HepG2 (cell line): ENCODE measurements around the gene PIK3R4. TPM values are rescaled to one million over a fixed set of nuclear protein-coding genes. Genes with fewer than 3 reads are reported as not detected.

ENCODE experiments used
- ATAC-seq: fragments of 200-7000 bp; cut with Tn5 transposase; 3 replicates; pipeline ENCODE4 v1.9.1; 2020; ENCODE audit warnings: mild to moderate bottlenecking, moderate library complexity
- BruUV-seq: library from RNA; stranded (reverse); fragments of 400-500 nt; replicated peaks from 2 replicates; lab custom pipeline; 2021; lab: Mats Ljungman, UMichigan
- CTCF ChIA-PET: fragments of 300-600 bp; formaldehyde crosslinking; extraction: SDS; loops from one replicate; lab custom pipeline; 2021; ENCODE audit warnings: low total read pairs, inconsistent platforms, low intra/inter-chr PET ratio; lab: Yijun Ruan, JAX
- POLR2A ChIA-PET: fragments of 350-600 bp; sonication (Branson Sonifier 250); formaldehyde crosslinking; loops from one replicate; lab custom pipeline; 2020; ENCODE audit warnings: antibody characterized with exemption, inconsistent platforms; lab: Yijun Ruan, JAX
- DNase-seq: peaks from one replicate; pipeline ENCODE4 v3.0.0-alpha.2; 2015; ENCODE audit warnings: low spot score
- FAIRE-seq: peaks from 3 replicates; lab custom pipeline; 2011; peaks lifted over from hg19 to GRCh38; lab: Jason Lieb, UNC
- H2AFZ ChIP-seq: one replicate; pipeline ENCODE4 v1.6.1; 2011; ENCODE audit warnings: low read length, inconsistent platforms
- H3K27ac ChIP-seq: fragments of 300-600 bp; 3 replicates; pipeline ENCODE4 v1.8.0; 2011; ENCODE audit warnings: mixed run types, mild to moderate bottlenecking, mixed read lengths, low read length, inconsistent platforms; ENCODE audit not compliant: insufficient read depth; ENCODE audit errors: extremely low read length
- H3K27me3 ChIP-seq, 2 experiments: fragments of 200-600 bp in 1 of 2; 2 replicates in 1 of 2; 3 replicates in 1 of 2; pipeline versions ENCODE4 v1.6.0 to v1.8.0; 2011; ENCODE audit warnings: low read length in 2 of 2, mild to moderate bottlenecking in 2 of 2, moderate library complexity in 2 of 2, inconsistent platforms in 1 of 2; ENCODE audit not compliant: insufficient read depth in 2 of 2, control insufficient read depth in 1 of 2
- H3K36me3 ChIP-seq, 2 experiments: fragments of 200-600 bp in 1 of 2; replicated peaks in 1 of 2; 2 replicates in 1 of 2; 3 replicates in 1 of 2; pipeline versions ENCODE4 v1.5.1 to v1.8.0; 2011; ENCODE audit warnings: low read length in 2 of 2, inconsistent platforms in 1 of 2; ENCODE audit not compliant: insufficient read depth in 2 of 2, control insufficient read depth in 1 of 2
- H3K4me1 ChIP-seq: 2 replicates; pipeline ENCODE4 v1.5.1; 2012; ENCODE audit warnings: low read length, inconsistent platforms; ENCODE audit not compliant: insufficient read depth
- H3K4me2 ChIP-seq: 2 replicates; pipeline ENCODE4 v1.6.0; 2011; ENCODE audit warnings: low read depth, low read length, inconsistent platforms
- H3K4me3 ChIP-seq, 3 experiments: fragments of 200-600 bp in 1 of 3; sonication (generic), shearing (Covaris generic) in 1 of 3; replicated peaks in 1 of 3; 2 replicates each; pipeline ENCODE4 v1.5.1; 2011 to 2016; ENCODE audit warnings: low read length in 3 of 3, inconsistent platforms in 2 of 3, low read depth in 2 of 3, mild to moderate bottlenecking in 2 of 3, control low read depth in 1 of 3, mixed read lengths in 1 of 3; ENCODE audit not compliant: insufficient read depth in 1 of 3
- H3K79me2 ChIP-seq: one replicate; pipeline ENCODE4 v1.6.1; 2011; ENCODE audit warnings: low read length, inconsistent platforms; ENCODE audit not compliant: insufficient read depth
- H3K9ac ChIP-seq: 2 replicates; pipeline ENCODE4 v1.6.0; 2011; ENCODE audit warnings: mild to moderate bottlenecking, low read depth, low read length, inconsistent platforms; ENCODE audit not compliant: insufficient read depth
- H3K9me3 ChIP-seq: 2 replicates; pipeline ENCODE4 v1.5.1; 2012; ENCODE audit warnings: mild to moderate bottlenecking, low read length
- H4K20me1 ChIP-seq: 2 replicates; pipeline ENCODE4 v1.6.0; 2011; ENCODE audit warnings: inconsistent platforms, mild to moderate bottlenecking, low read length, moderate library complexity; ENCODE audit not compliant: insufficient read depth
- ARID3A ChIP-seq: IDR thresholded peaks from 2 replicates; pipeline ENCODE4 v1.6.1; 2012; ENCODE audit warnings: low read depth, low read length, improper control_type of control experiment
- BCL6 ChIP-seq: IDR thresholded peaks from 2 replicates; pipeline ENCODE4 v1.6.1; 2016; ENCODE audit warnings: missing genetic modification reagents, missing compliant biosample characterization
- HMGA1 ChIP-seq: sonication (generic); formaldehyde crosslinking; conservative IDR thresholded peaks from 2 replicates; pipeline ENCODE4 v1.4.0; 2020; ENCODE audit warnings: missing genetic modification reagents
- HNF4A ChIP-seq: sonication (generic); formaldehyde crosslinking; IDR thresholded peaks from 2 replicates; pipeline ENCODE4 v1.4.0; 2020; ENCODE audit warnings: missing genetic modification reagents
- NFATC3 ChIP-seq: sonication (generic); formaldehyde crosslinking; IDR thresholded peaks from 2 replicates; pipeline ENCODE4 v1.5.1; 2020; ENCODE audit warnings: mild to moderate bottlenecking, missing genetic modification reagents
- NR2F6 ChIP-seq, 2 experiments: IDR thresholded peaks; 2 replicates each; pipeline ENCODE4 v1.6.1; 2016; ENCODE audit warnings: antibody characterized with exemption in 1 of 2, mild to moderate bottlenecking in 1 of 2
- ZBTB43 ChIP-seq: sonication (generic); formaldehyde crosslinking; conservative IDR thresholded peaks from 2 replicates; pipeline ENCODE4 v1.4.0; 2020; ENCODE audit warnings: missing genetic modification reagents
- ZNF12 ChIP-seq: sonication (generic); formaldehyde crosslinking; IDR thresholded peaks from 2 replicates; pipeline ENCODE4 v1.5.0; 2020; ENCODE audit warnings: missing genetic modification reagents
- WGBS: methylation state at CpG from one replicate; pipeline ENCODE4 v1.1.6; 2017; ENCODE audit warnings: low lambda C conversion rate; 5-methylcytosine and 5-hydroxymethylcytosine counted together
- in situ Hi-C: cut with HindIII; loops from 2 replicates; pipeline ENCODE4 v1.10.0; 2017; ENCODE audit warnings: low pct_unique_long_range_greater_than_20kb; ENCODE audit not compliant: extremely low pct_ligation_motif_present
- intact Hi-C: fragments of 100-400 bp; cut with micrococcal nuclease; formaldehyde crosslinking; loops from one replicate; pipeline ENCODE4 v1.10.0; 2022; ENCODE audit not compliant: unreplicated experiment
- polyA plus RNA-seq, 8 experiments: library from polyadenylated mRNA; depleted of rRNA in 3 of 8; stranded (reverse) in 7 of 8; unstranded in 1 of 8; fragments of >200 nt; fragmentation: Illumina TruSeq in 4 of 8; extraction: Trizol in 4 of 8; gene quantifications; 2 replicates each; pipeline versions ENCODE4 v1.2.1 to v1.2.3, GENCODE V29; 2011 to 2016; ENCODE audit warnings: low read depth in 4 of 8, missing spikeins in 1 of 8, mixed read lengths in 1 of 8; ENCODE audit not compliant: insufficient read depth in 1 of 8
- total RNA-seq, 5 experiments: library from RNA; depleted of rRNA; stranded (reverse); fragments of >200 nt; fragmentation: Illumina TruSeq; extraction: Trizol; gene quantifications; 2 replicates each; pipeline ENCODE4 v1.2.3, GENCODE V29; 2016; ENCODE audit warnings: low read depth in 1 of 5
- TF ChIP-seq, protein P1 (sequence below): sonication (generic); formaldehyde crosslinking; IDR thresholded peaks from 2 replicates; pipeline ENCODE4 v1.4.0; 2020; ENCODE audit warnings: missing genetic modification reagents
- TF ChIP-seq, protein P2 (sequence below): IDR thresholded peaks from 2 replicates; pipeline ENCODE4 v1.4.0; 2020; ENCODE audit warnings: mild to moderate bottlenecking, missing genetic modification reagents

PIK3R4 gene
- total and polyA plus RNA-seq, 2 of the 13 experiments (the other 11 are each of a cell fraction or from before 2014, with no cell fraction given), result 22.4 to 26.0 TPM

GRCh38 chr3:130733236-130733875, 13.3 kb downstream of the PIK3R4 start:
- FAIRE-seq (peak; percentile 66), DNase-seq (peak; percentile 42), ATAC-seq (peak; percentile 41; the same call in 2 of the 3 replicates)
- in situ Hi-C loops, result no loop called here
- ChIA-PET CTCF (no interaction called here), POLR2A (no interaction called here)
- 29% methylated on average over 8 of the region's 8 CpGs for WGBS
- Histone ChIP-seq H3K27me3 (no peaks in the 10 kb centered on the region), H3K79me2 (peaks cover 13% of the 10 kb centered on the region), H3K36me3 (peaks cover 2 to 10% of the 10 kb centered on the region in 2 experiments; a peak in 2 of 5 replicates), H3K27ac (peak overlapping the region; percentile 25), H3K9me3 (no peaks in the 10 kb centered on the region), H3K4me2 (peak overlapping the region; percentile 4; the same call in 1 of the 2 replicates), H3K9ac (no peak overlapping the region), H3K4me1 (peaks cover 24% of the 10 kb centered on the region), H4K20me1 (no peaks in the 10 kb centered on the region), H3K4me3 (no peak overlapping the region), H2AFZ (no peak overlapping the region)
- intact Hi-C loops, result no loop called here
- no TSS peak for BruUV-seq
- TF ChIP-seq, protein P1, sequence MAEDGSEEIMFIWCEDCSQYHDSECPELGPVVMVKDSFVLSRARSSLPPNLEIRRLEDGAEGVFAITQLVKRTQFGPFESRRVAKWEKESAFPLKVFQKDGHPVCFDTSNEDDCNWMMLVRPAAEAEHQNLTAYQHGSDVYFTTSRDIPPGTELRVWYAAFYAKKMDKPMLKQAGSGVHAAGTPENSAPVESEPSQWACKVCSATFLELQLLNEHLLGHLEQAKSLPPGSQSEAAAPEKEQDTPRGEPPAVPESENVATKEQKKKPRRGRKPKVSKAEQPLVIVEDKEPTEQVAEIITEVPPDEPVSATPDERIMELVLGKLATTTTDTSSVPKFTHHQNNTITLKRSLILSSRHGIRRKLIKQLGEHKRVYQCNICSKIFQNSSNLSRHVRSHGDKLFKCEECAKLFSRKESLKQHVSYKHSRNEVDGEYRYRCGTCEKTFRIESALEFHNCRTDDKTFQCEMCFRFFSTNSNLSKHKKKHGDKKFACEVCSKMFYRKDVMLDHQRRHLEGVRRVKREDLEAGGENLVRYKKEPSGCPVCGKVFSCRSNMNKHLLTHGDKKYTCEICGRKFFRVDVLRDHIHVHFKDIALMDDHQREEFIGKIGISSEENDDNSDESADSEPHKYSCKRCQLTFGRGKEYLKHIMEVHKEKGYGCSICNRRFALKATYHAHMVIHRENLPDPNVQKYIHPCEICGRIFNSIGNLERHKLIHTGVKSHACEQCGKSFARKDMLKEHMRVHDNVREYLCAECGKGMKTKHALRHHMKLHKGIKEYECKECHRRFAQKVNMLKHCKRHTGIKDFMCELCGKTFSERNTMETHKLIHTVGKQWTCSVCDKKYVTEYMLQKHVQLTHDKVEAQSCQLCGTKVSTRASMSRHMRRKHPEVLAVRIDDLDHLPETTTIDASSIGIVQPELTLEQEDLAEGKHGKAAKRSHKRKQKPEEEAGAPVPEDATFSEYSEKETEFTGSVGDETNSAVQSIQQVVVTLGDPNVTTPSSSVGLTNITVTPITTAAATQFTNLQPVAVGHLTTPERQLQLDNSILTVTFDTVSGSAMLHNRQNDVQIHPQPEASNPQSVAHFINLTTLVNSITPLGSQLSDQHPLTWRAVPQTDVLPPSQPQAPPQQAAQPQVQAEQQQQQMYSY, result no peak
- TF ChIP-seq NR2F6 (IDR thresholded peaks at IDR 0.05) (0 out of 2 replicates have a peak, but pooled peaks have one; percentile 25), NR2F6 (CRISPR knock-in tag; IDR thresholded peaks at IDR 0.05) (no peak), ZBTB43 (CRISPR knock-in tag) (no peak), NFATC3 (no peak), HNF4A (CRISPR knock-in tag) (peak; percentile 58; the same call in 1 of the 2 replicates), ZNF12 (CRISPR knock-in tag) (no peak), ARID3A (peak; percentile 39; the same call in 1 of the 2 replicates), BCL6 (peak; percentile 8; the same call in 1 of the 2 replicates), HMGA1 (CRISPR knock-in tag) (no peak)
- TF ChIP-seq, protein P2, sequence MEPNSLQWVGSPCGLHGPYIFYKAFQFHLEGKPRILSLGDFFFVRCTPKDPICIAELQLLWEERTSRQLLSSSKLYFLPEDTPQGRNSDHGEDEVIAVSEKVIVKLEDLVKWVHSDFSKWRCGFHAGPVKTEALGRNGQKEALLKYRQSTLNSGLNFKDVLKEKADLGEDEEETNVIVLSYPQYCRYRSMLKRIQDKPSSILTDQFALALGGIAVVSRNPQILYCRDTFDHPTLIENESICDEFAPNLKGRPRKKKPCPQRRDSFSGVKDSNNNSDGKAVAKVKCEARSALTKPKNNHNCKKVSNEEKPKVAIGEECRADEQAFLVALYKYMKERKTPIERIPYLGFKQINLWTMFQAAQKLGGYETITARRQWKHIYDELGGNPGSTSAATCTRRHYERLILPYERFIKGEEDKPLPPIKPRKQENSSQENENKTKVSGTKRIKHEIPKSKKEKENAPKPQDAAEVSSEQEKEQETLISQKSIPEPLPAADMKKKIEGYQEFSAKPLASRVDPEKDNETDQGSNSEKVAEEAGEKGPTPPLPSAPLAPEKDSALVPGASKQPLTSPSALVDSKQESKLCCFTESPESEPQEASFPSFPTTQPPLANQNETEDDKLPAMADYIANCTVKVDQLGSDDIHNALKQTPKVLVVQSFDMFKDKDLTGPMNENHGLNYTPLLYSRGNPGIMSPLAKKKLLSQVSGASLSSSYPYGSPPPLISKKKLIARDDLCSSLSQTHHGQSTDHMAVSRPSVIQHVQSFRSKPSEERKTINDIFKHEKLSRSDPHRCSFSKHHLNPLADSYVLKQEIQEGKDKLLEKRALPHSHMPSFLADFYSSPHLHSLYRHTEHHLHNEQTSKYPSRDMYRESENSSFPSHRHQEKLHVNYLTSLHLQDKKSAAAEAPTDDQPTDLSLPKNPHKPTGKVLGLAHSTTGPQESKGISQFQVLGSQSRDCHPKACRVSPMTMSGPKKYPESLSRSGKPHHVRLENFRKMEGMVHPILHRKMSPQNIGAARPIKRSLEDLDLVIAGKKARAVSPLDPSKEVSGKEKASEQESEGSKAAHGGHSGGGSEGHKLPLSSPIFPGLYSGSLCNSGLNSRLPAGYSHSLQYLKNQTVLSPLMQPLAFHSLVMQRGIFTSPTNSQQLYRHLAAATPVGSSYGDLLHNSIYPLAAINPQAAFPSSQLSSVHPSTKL (CRISPR knock-in tag), result peak; percentile 35; the same call in 1 of the 2 replicates
